GM12878 (cell line): Measurements from ENCODE around the gene RBM12. TPM values are rescaled to one million over a fixed set of nuclear protein-coding genes. Genes with fewer than 3 reads are reported as not detected.

ENCODE experiments used
- polyA plus RNA-seq, 11 experiments: library from polyadenylated mRNA; depleted of rRNA in 4 of 11; unstranded in 6 of 11; stranded (reverse) in 5 of 11; fragments of >200 nt; fragmentation: Nextera tagmentation in 4 of 11; fragmentation: Illumina TruSeq in 1 of 11; extraction: Ambion mirVana in 4 of 11; extraction: Trizol in 1 of 11; gene quantifications; 1 replicate in 1 of 11; 2 replicates in 10 of 11; pipeline versions ENCODE4 v1.2.1 to v1.2.3, GENCODE V29; 2011 to 2016; ENCODE audit warnings: inconsistent platforms in 2 of 11, missing spikeins in 2 of 11, low read depth in 1 of 11
- small RNA-seq: library from RNA; depleted of rRNA; stranded (forward); fragments of <200 nt; gene quantifications from one replicate; pipeline ENCODE3, GENCODE V24; 2014
- total RNA-seq, 4 experiments: library from RNA; depleted of rRNA in 3 of 4; stranded (reverse); fragments of >200 nt in 3 of 4; fragmentation: Illumina TruSeq in 1 of 4; extraction: Trizol in 1 of 4; gene quantifications; 2 replicates each; pipeline versions ENCODE4 v1.2.1 to v1.2.3, GENCODE V29; 2013 to 2021

RBM12 gene
- total and polyA plus RNA-seq, 10 of the 15 experiments (the other 5 are each of a cell fraction or from before 2014, with no cell fraction given), result 4.7 to 153 (median 58.5) TPM

Small RNA genes within 50 kb of the gene (small RNA-seq; reads per million reads assigned to genes)
- not detected for gene RNU6-759P

Other genes with a start within 250 kb of the RBM12 start
Only the 7 nearest of the 10 such genes appear.
- 119 and 121 TPM in 2 replicates for gene ERGIC3, start 122.8 kb downstream of the RBM12 start, total RNA-seq (2014; rRNA removed)
- 114 and 116 TPM in 2 replicates for gene ERGIC3, start 122.8 kb downstream of the RBM12 start, total RNA-seq (2014; rRNA removed; fragmentation: Illumina TruSeq; extraction: Trizol)
- 142 and 149 TPM in 2 replicates for gene ERGIC3, start 122.8 kb downstream of the RBM12 start, total RNA-seq (2021)
- 132 and 210 TPM in 2 replicates for gene ERGIC3, start 122.8 kb downstream of the RBM12 start, polyA plus RNA-seq (2011; rRNA removed)
- 143 and 148 TPM in 2 replicates for gene ERGIC3, start 122.8 kb downstream of the RBM12 start, polyA plus RNA-seq (2014; fragmentation: Illumina TruSeq; extraction: Trizol)
- 100 to 1,000 TPM; 159 to 205 TPM for gene ERGIC3, start 122.8 kb downstream of the RBM12 start, polyA plus RNA-seq (2014; fragmentation: Nextera tagmentation; extraction: Ambion mirVana)
- 129 and 130 TPM in 2 replicates for gene ERGIC3, start 122.8 kb downstream of the RBM12 start, polyA plus RNA-seq (2014; rRNA removed)
- 100 to 1,000 TPM in 1 of 2 experiments, 10 to 100 TPM in 1; 90.4 to 101 TPM for gene ERGIC3, start 122.8 kb downstream of the RBM12 start, polyA plus RNA-seq (2016; fragmentation: Nextera tagmentation; extraction: Ambion mirVana)
- 3.1 and 3.5 TPM in 2 replicates for gene SPAG4, start 49.1 kb downstream of the RBM12 start, total RNA-seq (2014; rRNA removed)
- gene SPAG4, start 49.1 kb downstream of the RBM12 start, total RNA-seq (2014; rRNA removed; fragmentation: Illumina TruSeq; extraction: Trizol), result 2.0 and 2.1 TPM in 2 replicates
- gene SPAG4, start 49.1 kb downstream of the RBM12 start, total RNA-seq (2021), result 4.1 and 5.5 TPM in 2 replicates
- gene SPAG4, start 49.1 kb downstream of the RBM12 start, polyA plus RNA-seq (2011; rRNA removed), result 7.4 and 12.5 TPM in 2 replicates
- 0.27 and 0.90 TPM in 2 replicates for gene SPAG4, start 49.1 kb downstream of the RBM12 start, polyA plus RNA-seq (2014; fragmentation: Illumina TruSeq; extraction: Trizol)
- gene SPAG4, start 49.1 kb downstream of the RBM12 start, polyA plus RNA-seq (2014; fragmentation: Nextera tagmentation; extraction: Ambion mirVana), result 1 to 10 TPM; 1.6 to 2.4 TPM
- 2.4 and 3.7 TPM in 2 replicates for gene SPAG4, start 49.1 kb downstream of the RBM12 start, polyA plus RNA-seq (2014; rRNA removed)
- gene SPAG4, start 49.1 kb downstream of the RBM12 start, polyA plus RNA-seq (2016; fragmentation: Nextera tagmentation; extraction: Ambion mirVana), result 1 to 10 TPM; 1.6 to 3.5 TPM
- gene CPNE1, start within 50 bp of the RBM12 start, total RNA-seq (2014; rRNA removed), result 185 and 191 TPM in 2 replicates
- gene CPNE1, start within 50 bp of the RBM12 start, total RNA-seq (2014; rRNA removed; fragmentation: Illumina TruSeq; extraction: Trizol), result 75.7 and 84.9 TPM in 2 replicates
- 209 and 214 TPM in 2 replicates for gene CPNE1, start within 50 bp of the RBM12 start, total RNA-seq (2021)
- gene CPNE1, start within 50 bp of the RBM12 start, polyA plus RNA-seq (2011; rRNA removed), result 90.0 and 125 TPM in 2 replicates
- 96.9 and 136 TPM in 2 replicates for gene CPNE1, start within 50 bp of the RBM12 start, polyA plus RNA-seq (2014; fragmentation: Illumina TruSeq; extraction: Trizol)
- gene CPNE1, start within 50 bp of the RBM12 start, polyA plus RNA-seq (2014; fragmentation: Nextera tagmentation; extraction: Ambion mirVana), result 100 to 1,000 TPM in 1 of 2 experiments, 10 to 100 TPM in 1; 85.7 to 127 TPM
- gene CPNE1, start within 50 bp of the RBM12 start, polyA plus RNA-seq (2014; rRNA removed), result 155 and 157 TPM in 2 replicates
- 100 to 1,000 TPM; 165 to 184 TPM for gene CPNE1, start within 50 bp of the RBM12 start, polyA plus RNA-seq (2016; fragmentation: Nextera tagmentation; extraction: Ambion mirVana)
- gene NFS1, start 34.5 kb upstream of the RBM12 start, total RNA-seq (2014; rRNA removed), result 36.9 and 46.6 TPM in 2 replicates
- gene NFS1, start 34.5 kb upstream of the RBM12 start, total RNA-seq (2014; rRNA removed; fragmentation: Illumina TruSeq; extraction: Trizol), result 26.9 and 28.2 TPM in 2 replicates
- 40.2 and 41.0 TPM in 2 replicates for gene NFS1, start 34.5 kb upstream of the RBM12 start, total RNA-seq (2021)
- gene NFS1, start 34.5 kb upstream of the RBM12 start, polyA plus RNA-seq (2011; rRNA removed), result 55.3 and 62.9 TPM in 2 replicates
- 32.3 and 34.4 TPM in 2 replicates for gene NFS1, start 34.5 kb upstream of the RBM12 start, polyA plus RNA-seq (2014; fragmentation: Illumina TruSeq; extraction: Trizol)
- gene NFS1, start 34.5 kb upstream of the RBM12 start, polyA plus RNA-seq (2014; fragmentation: Nextera tagmentation; extraction: Ambion mirVana), result 10 to 100 TPM in 1 of 2 experiments, 1 to 10 TPM in 1; 9.2 to 17.8 TPM
- gene NFS1, start 34.5 kb upstream of the RBM12 start, polyA plus RNA-seq (2014; rRNA removed), result 69.2 and 74.1 TPM in 2 replicates
- 10 to 100 TPM; 41.1 to 45.0 TPM for gene NFS1, start 34.5 kb upstream of the RBM12 start, polyA plus RNA-seq (2016; fragmentation: Nextera tagmentation; extraction: Ambion mirVana)
- 319 and 354 TPM in 2 replicates for gene ROMO1, start 34.5 kb upstream of the RBM12 start, total RNA-seq (2014; rRNA removed)
- gene ROMO1, start 34.5 kb upstream of the RBM12 start, total RNA-seq (2014; rRNA removed; fragmentation: Illumina TruSeq; extraction: Trizol), result 50.9 and 66.5 TPM in 2 replicates
- 154 and 161 TPM in 2 replicates for gene ROMO1, start 34.5 kb upstream of the RBM12 start, total RNA-seq (2021)
- 50.2 and 103 TPM in 2 replicates for gene ROMO1, start 34.5 kb upstream of the RBM12 start, polyA plus RNA-seq (2011; rRNA removed)
- 3.7 and 23.2 TPM in 2 replicates for gene ROMO1, start 34.5 kb upstream of the RBM12 start, polyA plus RNA-seq (2014; fragmentation: Illumina TruSeq; extraction: Trizol)
- 100 to 1,000 TPM; 565 to 631 TPM for gene ROMO1, start 34.5 kb upstream of the RBM12 start, polyA plus RNA-seq (2014; fragmentation: Nextera tagmentation; extraction: Ambion mirVana)
- gene ROMO1, start 34.5 kb upstream of the RBM12 start, polyA plus RNA-seq (2014; rRNA removed), result 349 and 538 TPM in 2 replicates
- 100 to 1,000 TPM; 502 to 547 TPM for gene ROMO1, start 34.5 kb upstream of the RBM12 start, polyA plus RNA-seq (2016; fragmentation: Nextera tagmentation; extraction: Ambion mirVana)
- 261 and 305 TPM in 2 replicates for gene RBM39, start 77.4 kb upstream of the RBM12 start, total RNA-seq (2014; rRNA removed)
- 280 and 283 TPM in 2 replicates for gene RBM39, start 77.4 kb upstream of the RBM12 start, total RNA-seq (2014; rRNA removed; fragmentation: Illumina TruSeq; extraction: Trizol)
- 188 and 216 TPM in 2 replicates for gene RBM39, start 77.4 kb upstream of the RBM12 start, total RNA-seq (2021)
- 248 and 261 TPM in 2 replicates for gene RBM39, start 77.4 kb upstream of the RBM12 start, polyA plus RNA-seq (2011; rRNA removed)
- 205 and 235 TPM in 2 replicates for gene RBM39, start 77.4 kb upstream of the RBM12 start, polyA plus RNA-seq (2014; fragmentation: Illumina TruSeq; extraction: Trizol)
- 100 to 1,000 TPM; 135 to 150 TPM for gene RBM39, start 77.4 kb upstream of the RBM12 start, polyA plus RNA-seq (2014; fragmentation: Nextera tagmentation; extraction: Ambion mirVana)
- 163 and 180 TPM in 2 replicates for gene RBM39, start 77.4 kb upstream of the RBM12 start, polyA plus RNA-seq (2014; rRNA removed)
- 100 to 1,000 TPM; 219 to 232 TPM for gene RBM39, start 77.4 kb upstream of the RBM12 start, polyA plus RNA-seq (2016; fragmentation: Nextera tagmentation; extraction: Ambion mirVana)
- 35.5 and 44.0 TPM in 2 replicates for gene PHF20, start 107.1 kb upstream of the RBM12 start, total RNA-seq (2014; rRNA removed)
- gene PHF20, start 107.1 kb upstream of the RBM12 start, total RNA-seq (2014; rRNA removed; fragmentation: Illumina TruSeq; extraction: Trizol), result 45.0 and 45.1 TPM in 2 replicates
- 41.7 and 49.0 TPM in 2 replicates for gene PHF20, start 107.1 kb upstream of the RBM12 start, total RNA-seq (2021)
- gene PHF20, start 107.1 kb upstream of the RBM12 start, polyA plus RNA-seq (2011; rRNA removed), result 31.6 and 43.4 TPM in 2 replicates
- 48.5 and 52.0 TPM in 2 replicates for gene PHF20, start 107.1 kb upstream of the RBM12 start, polyA plus RNA-seq (2014; fragmentation: Illumina TruSeq; extraction: Trizol)
- gene PHF20, start 107.1 kb upstream of the RBM12 start, polyA plus RNA-seq (2014; fragmentation: Nextera tagmentation; extraction: Ambion mirVana), result 10 to 100 TPM; 90.7 to 91.2 TPM
- 44.9 TPM in 2 replicates for gene PHF20, start 107.1 kb upstream of the RBM12 start, polyA plus RNA-seq (2014; rRNA removed)
- gene PHF20, start 107.1 kb upstream of the RBM12 start, polyA plus RNA-seq (2016; fragmentation: Nextera tagmentation; extraction: Ambion mirVana), result 10 to 100 TPM; 53.1 to 53.5 TPM